Endothelial cell (in vitro differentiated cells): ENCODE data around the gene PRSS57. TPM values are rescaled to one million over a fixed set of nuclear protein-coding genes. Genes with fewer than 3 reads are reported as not detected.

Experiments
- DNase-seq: peaks from one replicate; pipeline ENCODE4 v3.0.0; 2021; ENCODE audit warnings: low spot score
- H3K27ac Mint-ChIP-seq: one replicate; pipeline ENCODE4 v1.8.0; 2021; ENCODE audit warnings: mixed read lengths, inconsistent platforms; ENCODE audit not compliant: unreplicated experiment
- H3K27me3 Mint-ChIP-seq: one replicate; pipeline ENCODE4 v1.8.0; 2021; ENCODE audit warnings: mild to moderate bottlenecking, moderate library complexity, mixed read lengths, inconsistent platforms; ENCODE audit not compliant: unreplicated experiment
- H3K36me3 Mint-ChIP-seq: one replicate; pipeline ENCODE4 v1.8.0; 2021; ENCODE audit warnings: mild to moderate bottlenecking, low read depth, mixed read lengths, inconsistent platforms; ENCODE audit not compliant: unreplicated experiment
- H3K4me1 Mint-ChIP-seq: one replicate; pipeline ENCODE4 v1.8.0; 2021; ENCODE audit warnings: mild to moderate bottlenecking, mixed read lengths, inconsistent platforms; ENCODE audit not compliant: unreplicated experiment
- H3K4me3 Mint-ChIP-seq: one replicate; pipeline ENCODE4 v1.8.0; 2021; ENCODE audit warnings: mild to moderate bottlenecking, mixed read lengths, inconsistent platforms; ENCODE audit not compliant: unreplicated experiment
- H3K9me3 Mint-ChIP-seq: one replicate; pipeline ENCODE4 v1.8.0; 2021; ENCODE audit warnings: mixed read lengths, inconsistent platforms; ENCODE audit not compliant: unreplicated experiment
- CTCF ChIP-seq: fragments of 200-600 bp; sonication (generic); IDR thresholded peaks from one replicate; pipeline ENCODE4 v1.5.0; 2021; ENCODE audit warnings: antibody characterized with exemption; ENCODE audit not compliant: unreplicated experiment
- total RNA-seq: library from RNA; stranded (reverse); fragmentation: NEBNext Ultra II Directional; extraction: Animal tissue kit (Norgen Biotek cat#: 25700); gene quantifications from one replicate; pipeline ENCODE4 v1.2.1, GENCODE V29; 2021; ENCODE audit not compliant: unreplicated experiment

Gene PRSS57
- total RNA-seq, 1 donor from 2014 or later: not detected

GRCh38 chr19:647566-648284, 47.5 kb downstream of the PRSS57 start:
- H3K4me3 Mint-ChIP-seq: no peak overlapping the region
- H3K4me1 Mint-ChIP-seq: no peaks in the 10 kb centered on the region
- H3K36me3 Mint-ChIP-seq: no peaks in the 10 kb centered on the region
- no peak for TF ChIP-seq CTCF
- H3K27ac Mint-ChIP-seq: no peak overlapping the region
- DNase-seq: no peak
- H3K27me3 Mint-ChIP-seq: peaks cover 2% of the 10 kb centered on the region
- H3K9me3 Mint-ChIP-seq: no peaks in the 10 kb centered on the region

- H3K36me3 Mint-ChIP-seq: no peaks in the 10 kb centered on the region
- no peaks in the 10 kb centered on the region for H3K4me1 Mint-ChIP-seq
- H3K4me3 Mint-ChIP-seq: no peak overlapping the region
- no peak for TF ChIP-seq CTCF
- peaks cover 2% of the 10 kb centered on the region for H3K27me3 Mint-ChIP-seq
- H3K27ac Mint-ChIP-seq: no peak overlapping the region
- DNase-seq: no peak
- no peaks in the 10 kb centered on the region for H3K9me3 Mint-ChIP-seq
Observed at GRCh38 chr19:646779-647565, 48.3 kb downstream of the PRSS57 start.

GRCh38 chr19:645912-646778, 49.1 kb downstream of the PRSS57 start:
- Mint-ChIP-seq H3K36me3 (no peaks in the 10 kb centered on the region), H3K9me3 (no peaks in the 10 kb centered on the region), H3K27me3 (peaks cover 2% of the 10 kb centered on the region), H3K4me3 (no peak overlapping the region), H3K4me1 (no peaks in the 10 kb centered on the region), H3K27ac (no peak overlapping the region)
- DNase-seq: no peak
- TF ChIP-seq CTCF: no peak

- Mint-ChIP-seq H3K27me3 (peaks cover 4% of the 10 kb centered on the region), H3K4me3 (no peak overlapping the region), H3K27ac (no peak overlapping the region), H3K4me1 (no peaks in the 10 kb centered on the region), H3K9me3 (no peaks in the 10 kb centered on the region), H3K36me3 (no peaks in the 10 kb centered on the region)
- no peak for DNase-seq
- TF ChIP-seq CTCF: no peak
Observed at GRCh38 chr19:644789-645188, 50.5 kb downstream of the PRSS57 start.
